Activated effector memory CD4-positive, alpha-beta T cell treated with Interleukin-2 at 50 U/mL for 16 hours (primary cell): Measurements from ENCODE around the gene SNAP47.

Experiments used
- DNase-seq: peaks from one replicate; pipeline ENCODE4 v3.0.0-alpha.2; 2020

The SNAP47 gene

DNA sequence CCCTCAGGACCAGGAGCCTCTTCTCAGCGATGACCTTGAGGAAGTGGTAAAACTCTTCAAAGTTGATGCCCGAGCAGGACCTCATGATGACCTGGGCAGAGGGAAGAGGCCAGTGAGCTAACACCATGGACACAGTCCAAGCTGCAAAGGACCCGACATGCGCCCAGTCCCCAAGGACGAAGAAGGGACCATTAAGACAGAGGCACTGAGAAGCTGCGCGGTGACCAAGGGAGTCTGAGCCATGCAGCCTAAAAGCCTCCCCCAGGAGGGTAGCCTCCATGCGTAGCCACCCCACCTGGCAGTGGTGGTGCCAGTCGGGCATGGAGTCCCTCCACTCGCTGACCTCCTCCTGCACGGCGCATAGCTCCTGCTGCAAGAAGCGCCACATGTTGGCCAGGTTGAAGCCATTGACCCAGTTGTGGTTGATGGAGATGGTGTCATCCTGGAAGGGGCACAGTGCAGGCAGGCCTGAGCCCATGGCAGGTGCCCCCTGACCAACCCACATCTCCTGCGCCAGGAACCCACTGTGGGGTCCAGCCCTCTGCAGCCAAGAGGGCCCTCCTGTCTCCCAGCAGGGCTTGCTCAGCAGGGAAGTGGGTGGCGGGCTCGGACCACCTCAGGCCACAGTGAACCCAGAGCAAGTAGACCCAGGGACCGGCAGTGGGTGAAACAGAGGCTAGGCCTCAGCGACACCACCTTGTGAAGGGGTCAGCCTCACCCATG lies 2.5 kb upstream of the SNAP47 start:
- DNase-seq: no peak

- no peak for DNase-seq
These were observed 1.9 kb upstream of the SNAP47 start for GRCh38 chr1:227733309-227733705.

- DNase-seq: no peak
These were observed 1.3 kb upstream of the SNAP47 start for GRCh38 chr1:227733751-227734545.

DNA sequence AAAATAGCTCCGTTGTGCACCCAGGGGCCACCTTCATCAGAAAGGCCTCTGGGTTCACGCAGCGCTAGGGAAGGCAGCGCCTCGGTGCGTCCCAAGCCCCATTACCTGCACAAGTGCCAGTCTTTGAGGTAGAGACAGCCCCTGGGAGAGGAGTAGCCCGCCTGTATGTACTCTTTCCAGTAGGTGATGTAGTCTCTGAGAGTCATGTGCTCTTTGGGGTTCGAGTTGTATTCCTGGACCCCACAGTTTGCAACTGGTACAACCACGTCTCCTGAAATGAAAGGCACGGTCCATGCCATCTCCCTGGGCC lies 734 bp upstream of the SNAP47 start:
- DNase-seq: no peak

GRCh38 chr1:227735539-227736285 lies 477 bp downstream of the SNAP47 start:
- no peak for DNase-seq

- no peak for DNase-seq
These were observed 1.7 kb downstream of the SNAP47 start for GRCh38 chr1:227736814-227737432.

DNA sequence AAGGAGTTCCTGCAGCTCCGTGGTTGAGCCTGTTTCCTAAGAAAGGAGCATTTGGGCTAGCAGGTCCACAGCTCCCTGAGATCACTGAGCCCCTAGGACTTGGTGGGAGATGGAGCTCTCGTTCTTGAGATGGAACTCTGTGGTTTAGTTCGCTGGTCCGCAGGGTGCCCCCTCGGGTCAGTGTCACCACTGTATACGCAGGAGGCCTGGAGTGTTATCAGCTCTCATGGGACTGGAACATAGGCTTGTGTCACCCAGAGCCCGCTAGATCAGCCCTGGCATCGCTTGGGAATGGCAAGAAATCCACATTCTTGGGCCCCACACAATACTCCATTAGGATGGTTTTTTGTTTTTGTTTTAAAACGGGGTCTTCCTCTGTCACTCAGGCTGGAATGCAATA lies 3.6 kb downstream of the SNAP47 start:
- no peak for DNase-seq

- DNase-seq: no peak
These were observed 4.4 kb downstream of the SNAP47 start for GRCh38 chr1:227739636-227740035.

DNA sequence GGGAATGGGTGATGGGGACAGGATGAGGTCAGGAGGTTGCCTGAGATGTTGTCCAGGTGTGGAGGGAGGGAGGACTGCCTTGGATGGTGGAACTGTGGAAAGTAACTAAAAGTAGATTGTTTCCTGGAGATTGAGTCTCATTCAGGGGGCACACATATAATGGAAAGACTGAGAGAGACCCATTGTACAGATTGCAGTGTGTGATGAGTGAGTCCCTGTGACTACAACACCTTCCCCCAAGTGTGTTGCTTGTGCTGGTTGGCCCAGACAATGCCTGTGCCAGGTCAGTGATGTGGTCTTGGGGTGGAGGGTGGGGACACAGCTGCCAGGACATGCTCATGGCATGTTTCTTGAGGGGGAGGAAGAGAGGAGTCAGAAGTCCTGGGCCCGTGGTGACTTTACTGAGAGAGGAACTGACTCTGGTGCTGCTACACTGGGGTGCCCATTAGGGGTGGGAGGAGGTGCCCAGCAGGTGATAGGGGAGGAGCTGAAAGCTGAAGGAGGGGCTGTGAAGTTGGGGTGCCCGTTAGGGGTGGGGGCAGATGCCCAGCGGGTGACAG lies 5.2 kb downstream of the SNAP47 start:
- no peak for DNase-seq

GRCh38 chr1:227741166-227741870 lies 6.1 kb downstream of the SNAP47 start:
- no peak for DNase-seq

- no peak for DNase-seq
These were observed 7.8 kb downstream of the SNAP47 start for GRCh38 chr1:227742738-227743715.

DNA sequence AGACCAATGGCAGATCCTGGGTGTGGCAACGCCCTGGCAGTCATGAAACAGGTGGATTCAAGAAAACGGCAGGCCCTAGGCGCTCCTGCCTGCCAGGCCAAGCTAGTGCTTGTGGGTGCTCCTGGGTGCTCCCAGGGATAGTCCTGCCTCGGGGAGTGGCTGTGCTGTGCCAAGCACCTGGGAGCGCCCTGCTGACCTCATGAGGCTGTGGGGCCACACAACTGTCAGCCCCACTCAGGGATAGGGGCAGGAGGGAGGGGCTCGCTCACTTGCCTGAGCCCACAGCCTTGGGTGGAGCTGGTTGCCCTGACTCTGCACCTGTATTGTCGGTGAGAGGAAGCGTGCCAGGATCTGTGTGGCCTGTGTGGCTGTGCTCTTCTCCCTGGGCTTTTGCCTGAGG lies 9.4 kb downstream of the SNAP47 start:
- DNase-seq: no peak

DNA sequence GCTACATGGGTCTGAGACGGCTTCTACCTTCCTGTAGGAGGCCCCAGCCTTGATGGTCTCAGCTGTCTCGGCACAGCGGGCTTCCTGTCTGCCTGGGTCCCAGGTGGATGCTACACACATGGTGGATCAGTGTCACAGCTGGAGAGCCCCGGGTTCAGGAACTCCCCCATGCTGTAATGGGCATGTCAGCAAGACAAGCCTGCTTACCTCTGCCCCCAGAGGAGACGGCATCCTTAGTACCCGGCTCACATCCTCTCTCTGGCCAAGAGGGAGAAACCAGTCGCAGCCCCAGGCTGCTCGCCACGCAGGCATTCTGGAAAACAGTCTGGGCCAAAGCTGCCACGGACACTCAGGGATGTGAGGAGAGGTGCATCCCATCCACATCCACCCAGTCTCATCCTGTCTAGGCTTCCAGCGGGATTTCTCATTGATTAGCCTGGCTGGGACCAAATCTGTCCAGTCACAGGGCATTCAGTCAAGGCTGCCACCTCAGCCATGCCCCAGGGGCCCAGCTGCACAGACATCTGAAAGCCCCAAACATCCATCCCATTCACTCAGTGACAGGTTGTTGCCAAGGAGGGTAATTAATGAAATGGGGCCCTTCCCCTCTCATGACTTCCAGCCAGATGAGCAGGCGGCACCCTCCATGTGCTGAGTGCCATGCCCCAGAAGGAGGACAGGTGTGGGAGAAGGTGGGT lies 10.5 kb downstream of the SNAP47 start:
- DNase-seq: no peak

DNA sequence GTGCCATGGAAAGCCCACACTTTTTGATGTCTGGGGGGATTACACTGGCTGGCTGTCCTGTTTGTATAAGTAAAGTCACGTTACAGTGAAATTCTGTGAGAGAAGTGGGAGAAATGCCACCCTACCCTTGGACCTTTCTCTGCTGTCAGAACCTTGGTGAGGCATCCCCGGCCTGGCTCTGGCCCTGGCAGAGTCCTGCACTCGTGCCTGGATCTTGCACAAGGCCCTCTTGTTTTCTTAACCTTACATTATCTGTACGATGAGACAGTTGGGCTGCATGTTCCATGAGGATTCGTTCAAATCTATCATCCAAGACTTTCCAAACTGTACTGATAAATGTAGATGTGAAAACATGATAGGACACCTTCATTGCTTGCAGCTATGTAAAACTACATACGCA lies 11.4 kb downstream of the SNAP47 start:
- no peak for DNase-seq

DNA sequence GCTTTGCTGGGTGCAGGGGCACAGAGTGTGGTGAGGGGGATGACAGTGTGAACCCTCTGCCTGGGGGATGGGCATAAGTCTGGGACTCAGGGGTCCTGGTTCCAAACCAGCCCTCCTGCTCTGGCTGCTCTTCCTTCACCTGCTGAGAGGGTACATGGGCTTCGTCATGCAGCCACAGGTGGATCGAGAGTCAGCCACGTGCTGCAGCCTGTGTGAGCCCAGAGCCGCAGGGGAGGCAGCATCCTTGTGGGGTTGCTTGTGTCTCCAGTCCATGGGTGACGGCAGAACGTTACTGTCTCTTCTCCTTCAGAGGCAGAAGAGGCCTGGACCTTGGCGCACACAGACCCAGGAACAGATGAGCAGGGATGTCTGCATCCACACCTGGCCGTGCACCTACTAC lies 12.1 kb downstream of the SNAP47 start:
- DNase-seq: no peak

DNA sequence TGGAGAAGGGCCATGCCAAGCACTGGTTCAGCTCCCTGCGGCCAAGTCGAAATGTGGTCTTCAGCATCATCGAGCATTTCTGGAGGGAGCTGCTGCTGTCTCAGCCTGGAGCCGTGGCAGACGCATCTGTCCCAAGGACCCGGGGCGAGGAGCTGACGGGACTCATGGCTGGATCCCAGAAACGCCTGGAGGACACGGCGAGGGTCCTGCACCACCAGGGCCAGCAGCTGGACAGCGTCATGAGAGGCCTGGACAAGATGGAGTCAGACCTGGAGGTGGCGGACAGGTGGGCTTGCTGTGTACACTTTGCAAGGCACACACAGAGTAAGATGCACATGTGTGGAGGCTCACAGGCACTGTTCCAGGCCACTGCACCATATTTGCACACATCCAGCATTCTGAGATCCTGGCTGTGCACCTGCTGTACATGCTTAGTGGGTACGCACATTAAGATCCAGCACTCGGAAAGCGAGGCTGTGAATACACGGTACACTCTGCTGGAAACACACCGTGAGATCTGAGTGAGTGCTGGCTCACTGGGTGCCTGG lies 12.8 kb downstream of the SNAP47 start:
- DNase-seq: no peak

GRCh38 chr1:227748496-227749182 lies 13.4 kb downstream of the SNAP47 start:
- DNase-seq: peak; percentile 35

- no peak for DNase-seq
These were observed 14.0 kb downstream of the SNAP47 start for GRCh38 chr1:227749225-227749624.

DNA sequence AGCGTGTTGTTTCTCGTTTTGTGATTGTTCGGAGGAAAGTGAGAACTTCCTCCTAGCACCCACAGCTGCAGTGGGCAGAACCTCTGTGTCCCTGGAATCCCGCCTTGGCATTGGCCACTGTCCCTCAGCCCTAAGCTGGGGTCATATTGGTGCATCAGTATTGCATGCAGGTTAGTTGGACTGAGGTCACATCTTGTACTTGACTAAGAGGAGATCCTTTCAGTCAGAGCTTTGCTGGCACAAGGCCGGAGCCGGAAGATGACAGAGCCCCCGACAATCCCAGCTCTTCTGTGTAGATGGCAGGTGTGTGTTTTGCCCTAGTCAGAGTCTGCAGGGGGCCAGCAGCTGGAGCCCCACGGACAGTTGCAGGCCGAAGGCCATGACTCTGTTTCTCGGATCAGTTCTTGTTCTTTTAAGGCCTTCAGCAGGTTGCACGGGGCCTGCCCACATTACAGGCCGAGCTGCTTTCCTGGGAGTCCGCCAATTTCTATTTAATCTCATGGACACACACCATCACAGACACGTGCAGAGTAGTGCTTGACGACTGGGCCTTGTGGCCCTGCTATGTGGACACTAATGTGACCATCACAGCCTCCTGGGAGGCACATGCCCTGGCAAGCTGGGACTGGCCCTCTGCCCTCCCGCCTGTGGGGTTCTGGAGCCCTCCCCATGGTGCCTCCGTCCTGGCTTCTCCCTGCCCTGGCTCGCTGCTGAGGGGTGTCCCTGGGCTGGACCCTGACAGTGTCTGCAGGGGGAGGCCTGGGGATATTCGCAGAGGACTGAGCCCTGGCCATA lies 14.9 kb downstream of the SNAP47 start:
- DNase-seq: no peak
